UCSD-AML1 (cell line): ENCODE data around the gene CLEC4M.
"Not testable (repeated sequence)": the region's sequence is repeated elsewhere in the genome, so short reads cannot be mapped to it uniquely, and the experiment has no call there.

Experiments used
- DNase-seq: peaks from one replicate; lab custom pipeline; 2025; ENCODE audit not compliant: unreplicated experiment; lab: John Stamatoyannopoulos, UW

Gene CLEC4M

DNA sequence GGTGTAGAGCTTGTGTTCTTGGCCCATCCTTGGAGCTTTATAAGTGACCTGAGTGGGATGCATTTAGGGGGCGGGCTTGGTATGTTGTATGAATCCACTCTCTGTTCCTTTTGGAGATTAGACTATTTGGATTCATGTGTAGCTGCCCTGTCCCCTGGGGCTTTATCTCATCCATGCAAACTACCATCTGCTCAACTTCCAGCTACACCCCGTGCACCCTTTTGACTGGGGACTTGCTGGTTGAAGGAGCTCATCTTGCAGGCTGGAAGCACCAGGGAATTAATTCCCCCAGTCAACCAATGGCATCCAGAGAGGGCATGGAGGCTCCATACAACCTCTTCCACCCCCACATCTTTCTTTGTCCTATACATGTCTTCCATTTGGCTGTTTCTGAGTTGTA lies 6.1 kb downstream of the CLEC4M start:
- no peak for DNase-seq

DNA sequence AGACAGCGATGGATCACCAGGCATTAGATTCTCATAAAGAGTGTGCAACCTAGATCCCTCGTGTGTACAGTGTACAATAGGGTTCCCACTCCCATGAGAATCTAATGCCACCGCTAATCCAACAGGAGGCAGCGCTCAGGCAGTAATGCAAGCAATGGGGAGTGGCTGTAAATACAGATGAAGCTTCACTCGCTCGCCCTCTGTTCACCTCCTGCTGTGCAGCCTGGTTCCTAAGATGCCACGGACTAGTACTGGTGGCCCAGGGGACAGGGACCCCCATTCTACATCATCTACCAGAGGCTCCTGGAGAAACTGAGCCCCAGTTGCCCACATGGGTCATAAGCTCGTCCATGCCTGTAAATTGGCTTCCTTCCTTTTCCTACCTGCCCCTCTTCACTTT lies 8.0 kb downstream of the CLEC4M start:
- no peak for DNase-seq

DNA sequence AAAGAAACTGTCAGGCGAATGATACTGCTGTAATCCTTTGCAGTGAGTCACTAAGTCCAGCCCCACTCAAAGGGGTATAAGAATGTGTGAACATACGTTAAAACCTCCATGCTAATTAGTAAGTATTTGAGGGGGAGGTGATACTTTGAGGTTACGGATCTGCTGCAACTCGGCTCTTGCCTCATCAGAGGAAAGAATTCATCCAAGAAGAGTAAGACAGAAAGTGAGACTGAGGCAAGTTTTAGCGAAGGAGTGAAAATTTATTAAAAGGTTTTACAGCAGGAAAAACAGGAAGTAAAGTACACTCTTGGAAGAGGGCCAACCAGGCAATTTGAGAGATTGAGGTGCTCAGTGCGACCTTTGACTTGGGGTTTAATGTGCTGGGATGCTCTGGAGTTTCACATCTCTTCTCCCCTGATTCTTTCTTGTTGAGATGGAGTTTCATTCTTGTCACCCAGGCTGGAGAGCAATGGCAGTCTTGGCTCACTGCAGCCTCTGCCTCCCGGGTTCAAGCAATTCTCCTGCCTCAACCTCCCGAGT lies 9.8 kb downstream of the CLEC4M start:
- DNase-seq: no peak

DNA sequence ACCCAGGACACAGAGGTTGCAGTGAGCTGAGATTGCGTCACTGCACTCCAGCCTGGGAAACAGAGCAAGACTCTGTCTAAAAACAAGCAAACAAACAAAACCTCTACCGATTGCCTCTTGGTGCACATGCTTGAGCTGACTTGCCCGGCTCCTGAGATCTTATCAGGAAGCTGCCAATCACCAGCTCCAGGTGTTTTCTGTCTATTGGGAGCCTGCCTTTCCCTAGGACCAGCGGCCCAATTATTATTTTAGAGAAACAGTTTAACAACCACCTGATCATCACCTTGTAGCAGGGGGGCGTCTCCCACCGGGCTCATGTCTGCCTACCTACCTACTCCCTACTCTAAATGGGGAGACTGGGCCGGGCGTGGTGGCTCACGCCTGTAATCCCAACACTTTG lies 10.8 kb downstream of the CLEC4M start:
- DNase-seq: no peak

DNA sequence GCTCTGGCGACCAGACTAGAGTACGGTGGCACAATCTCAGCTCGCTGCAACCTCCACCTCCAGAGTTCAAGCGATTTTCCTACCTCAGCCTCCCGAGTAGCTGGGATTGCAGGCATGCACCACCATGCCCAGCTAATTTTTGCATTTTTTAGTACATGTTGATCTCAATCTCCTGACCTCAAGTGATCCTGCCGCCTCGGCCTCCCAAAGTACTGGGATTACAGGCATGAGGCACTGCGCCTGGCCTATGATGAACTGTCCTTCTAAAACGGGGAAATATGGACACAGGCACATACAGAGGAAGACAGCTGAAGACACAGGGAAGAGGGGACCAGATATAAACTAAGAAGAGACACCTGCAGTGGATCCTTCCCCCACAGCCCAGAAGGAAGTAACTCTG lies 12.7 kb downstream of the CLEC4M start:
- no peak for DNase-seq

DNA sequence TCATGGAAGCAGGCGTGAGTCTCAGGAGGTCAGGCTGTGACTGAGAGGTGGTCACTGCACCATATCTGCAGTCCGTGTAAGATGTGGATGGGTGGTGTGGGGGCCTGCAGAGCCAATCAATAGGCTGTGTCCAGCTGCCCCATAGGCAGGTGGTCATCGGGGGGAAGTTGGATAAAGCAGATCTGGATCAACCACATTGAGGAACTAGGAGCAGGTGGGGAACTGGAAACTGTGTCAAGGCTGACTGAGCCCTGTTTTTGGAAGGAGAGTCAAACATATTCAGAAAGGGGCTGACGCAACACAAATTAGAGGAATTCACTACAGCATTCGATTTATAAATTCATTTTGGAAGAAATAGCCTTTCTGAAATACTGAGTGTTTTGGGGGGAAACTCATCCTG lies 15.0 kb downstream of the CLEC4M start:
- DNase-seq: no peak

DNA sequence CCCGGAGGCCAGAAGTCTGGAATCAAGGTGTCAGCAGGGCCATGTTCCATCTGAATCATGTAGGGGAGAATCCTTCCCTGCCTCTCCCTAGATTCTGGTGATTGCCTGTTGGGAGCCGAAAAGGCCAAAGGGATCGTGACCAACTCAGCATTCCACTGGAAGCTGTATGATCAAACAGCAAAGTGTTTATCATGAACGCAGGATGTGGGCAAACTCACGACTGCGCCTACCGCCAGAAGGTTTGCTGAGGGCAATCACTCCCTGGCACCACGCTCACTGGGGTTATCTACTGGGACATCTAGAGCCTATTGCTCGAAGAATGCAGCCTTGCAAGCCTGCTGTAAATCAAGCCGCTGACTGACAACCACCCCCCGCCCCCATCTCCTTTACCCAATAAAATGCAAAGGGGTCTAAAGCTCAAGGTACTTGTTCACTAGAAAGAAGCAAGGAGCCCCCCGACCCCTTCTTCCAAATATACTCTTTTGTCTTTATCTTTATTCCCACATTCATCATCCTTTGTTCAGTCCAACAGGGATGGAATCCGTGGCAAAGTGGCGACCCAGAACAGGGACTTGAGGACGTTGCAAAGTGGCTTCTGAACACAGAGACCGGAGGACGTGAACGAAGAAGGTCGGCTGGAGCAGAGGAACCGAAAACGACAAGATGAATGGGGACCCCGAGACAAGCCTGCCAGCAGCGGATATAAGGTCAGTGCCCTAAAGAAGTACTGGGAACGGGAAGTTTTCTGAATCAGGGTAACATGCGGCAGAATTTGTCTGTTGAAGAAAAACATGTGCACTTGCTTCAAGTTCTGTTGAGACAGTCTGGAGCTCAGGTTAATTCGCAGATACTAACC lies 16.8 kb downstream of the CLEC4M start:
- no peak for DNase-seq

DNA sequence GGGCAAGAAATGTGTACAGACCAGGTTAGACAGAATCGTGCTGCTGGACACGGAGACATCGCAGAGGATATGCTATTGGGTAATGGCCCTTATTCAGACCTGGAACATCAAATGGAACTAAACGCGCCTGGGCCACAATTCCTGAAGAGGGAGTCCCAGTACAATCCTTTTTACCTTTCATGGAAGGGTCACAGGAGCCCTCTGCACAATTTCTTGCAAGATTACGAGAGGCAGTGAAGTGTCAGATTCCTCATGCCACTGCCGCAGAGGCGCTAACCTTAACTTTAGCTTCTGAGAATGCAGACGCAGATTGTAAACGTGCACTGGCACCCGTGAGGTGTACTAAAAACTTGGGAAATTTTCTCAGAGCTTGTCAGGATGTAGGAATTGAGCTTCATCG lies 18.1 kb downstream of the CLEC4M start:
- no peak for DNase-seq

DNA sequence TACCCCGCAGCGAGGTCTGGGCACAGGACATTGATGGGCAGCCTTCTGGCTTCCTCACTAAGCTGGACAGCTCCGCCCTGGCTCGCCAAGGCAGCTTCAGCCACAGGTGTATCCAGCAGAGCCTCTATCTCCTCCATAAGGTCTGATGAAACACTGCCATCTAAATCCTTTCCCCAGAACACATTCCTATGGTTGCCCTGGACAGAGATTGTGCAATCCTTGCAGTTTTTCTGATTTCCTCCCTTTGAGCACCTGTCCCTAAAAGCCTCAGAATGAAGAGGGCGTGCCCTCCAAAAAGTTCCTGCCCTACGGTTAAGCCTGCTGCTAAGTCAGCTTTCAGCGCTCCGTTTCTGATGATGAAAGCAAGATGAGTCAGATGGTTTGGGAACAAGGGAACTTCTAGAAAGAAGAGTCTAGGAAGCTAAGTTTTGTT lies 21.0 kb downstream of the CLEC4M start:
- DNase-seq: no peak

DNA sequence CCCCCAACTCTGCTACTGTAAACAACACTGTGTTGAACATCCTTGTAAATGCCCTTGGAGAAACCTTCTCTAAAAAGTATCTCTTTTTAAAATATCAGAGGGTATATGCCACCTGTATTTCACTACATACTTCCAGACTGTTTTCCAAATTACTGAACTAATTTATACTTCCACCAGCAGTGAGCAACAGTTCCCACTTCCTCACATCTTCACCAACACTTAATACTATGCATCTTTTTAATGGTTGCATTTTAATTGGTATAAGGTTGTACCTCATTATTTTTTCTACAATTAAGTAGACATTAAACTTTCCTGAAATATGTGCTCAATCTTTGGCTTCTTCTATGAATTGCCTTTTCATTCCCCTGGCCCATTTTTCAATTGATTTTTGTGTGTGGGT lies 21.8 kb downstream of the CLEC4M start:
- DNase-seq: no peak

DNA sequence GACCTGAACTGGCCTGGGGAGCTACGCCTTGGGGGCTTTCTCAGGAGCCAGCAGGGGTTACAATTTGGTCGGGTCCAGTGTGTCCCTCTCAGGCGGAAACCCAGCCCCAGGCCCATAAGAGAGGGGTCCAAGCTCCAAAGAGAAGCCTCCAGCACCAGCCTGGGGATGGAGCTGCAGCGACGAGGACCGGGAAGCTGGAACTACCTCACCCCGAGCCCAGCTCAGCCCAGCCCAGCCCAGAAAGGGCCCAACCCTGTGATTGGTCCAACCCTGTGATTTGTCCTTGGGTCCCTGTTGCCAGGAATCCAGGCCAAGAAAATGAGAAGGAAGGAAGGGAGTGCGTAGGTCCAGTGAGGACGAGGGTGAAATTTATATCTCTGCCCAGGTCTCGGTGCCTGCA lies 24.1 kb downstream of the CLEC4M start:
- DNase-seq: no peak

DNA sequence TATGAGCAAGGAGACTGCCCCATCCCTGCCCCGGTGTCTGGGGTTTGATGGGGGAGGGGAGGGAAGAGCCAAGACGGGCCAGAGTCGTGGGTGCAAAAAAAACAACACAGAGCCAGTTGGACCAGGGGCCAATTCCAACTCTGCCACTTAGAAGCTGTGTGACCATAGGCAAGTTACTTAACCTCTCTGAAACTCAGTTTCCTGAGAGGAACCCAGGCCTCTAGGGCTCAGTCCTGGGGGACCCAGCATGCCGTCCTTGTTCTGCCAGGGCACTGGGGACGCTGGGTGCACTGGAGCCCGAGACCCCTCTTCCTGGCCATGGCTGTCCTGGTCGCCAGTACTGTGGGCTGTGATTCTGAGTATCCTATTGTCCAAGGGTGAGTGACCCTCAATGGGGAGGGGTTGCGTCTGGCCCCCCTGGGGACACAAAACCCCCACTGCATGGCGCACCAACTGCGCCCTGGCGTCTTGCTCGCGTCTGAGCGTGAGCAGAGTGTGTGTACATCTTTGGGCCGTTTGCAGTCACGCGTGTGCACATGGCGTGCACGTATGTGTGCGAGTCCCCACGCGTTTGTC lies 24.6 kb downstream of the CLEC4M start:
- no peak for DNase-seq

DNA sequence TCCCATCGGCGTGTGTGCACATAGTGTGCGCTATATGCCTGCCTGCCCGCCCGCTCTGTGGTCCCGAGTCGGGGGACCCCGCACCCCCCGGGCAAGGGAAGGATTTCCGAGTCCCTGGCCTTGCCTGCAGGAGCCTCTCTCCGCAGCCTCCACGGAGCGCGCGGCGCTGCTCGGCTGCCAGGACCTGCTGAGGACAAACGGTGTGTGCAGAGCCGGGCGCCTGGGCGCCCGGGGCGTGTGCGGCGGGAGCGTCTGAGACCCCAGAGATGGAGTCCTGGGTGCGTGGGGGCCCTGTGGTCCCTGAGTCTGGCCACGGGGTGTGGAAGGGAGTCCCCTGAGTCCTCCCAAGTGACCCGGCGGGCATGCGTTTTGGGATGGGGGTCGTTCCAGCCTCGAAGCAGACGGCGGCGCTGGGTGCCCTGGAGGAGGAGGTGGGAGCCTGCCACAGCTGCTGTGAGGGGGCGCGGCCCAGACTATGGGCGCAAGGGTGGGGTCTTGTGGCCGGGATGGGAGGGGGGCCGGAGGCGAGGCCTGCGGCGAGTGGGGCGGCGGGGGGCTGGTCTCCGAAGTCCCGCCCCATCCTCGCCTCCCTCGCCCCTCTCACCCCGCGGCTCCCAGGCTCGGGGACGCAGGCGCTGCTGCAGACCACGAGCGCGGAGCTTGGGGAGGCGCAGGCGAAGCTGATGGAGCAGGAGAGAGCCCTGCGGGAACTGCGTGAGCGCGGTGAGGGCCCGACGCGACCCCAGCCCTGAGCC lies 25.3 kb downstream of the CLEC4M start:
- no peak for DNase-seq

DNA sequence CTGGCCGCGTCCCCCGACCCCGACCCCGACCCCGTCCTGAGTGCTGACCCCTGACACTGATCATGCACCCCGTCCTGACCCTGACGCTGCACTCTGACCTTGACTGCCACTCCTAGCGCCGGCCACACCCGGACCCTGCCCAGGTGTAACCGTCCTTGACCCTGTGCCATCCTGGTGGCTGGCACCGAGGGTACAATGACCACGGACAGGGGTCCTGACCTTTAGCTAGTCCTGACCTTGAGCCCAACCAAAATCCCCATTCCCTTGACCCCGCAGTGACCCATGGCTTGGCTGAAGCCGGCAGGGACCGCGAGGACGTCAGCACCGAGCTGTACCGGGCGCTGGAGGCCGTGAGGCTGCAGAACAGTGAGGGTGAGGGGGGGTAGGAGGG lies 25.9 kb downstream of the CLEC4M start:
- DNase-seq: no peak

DNA sequence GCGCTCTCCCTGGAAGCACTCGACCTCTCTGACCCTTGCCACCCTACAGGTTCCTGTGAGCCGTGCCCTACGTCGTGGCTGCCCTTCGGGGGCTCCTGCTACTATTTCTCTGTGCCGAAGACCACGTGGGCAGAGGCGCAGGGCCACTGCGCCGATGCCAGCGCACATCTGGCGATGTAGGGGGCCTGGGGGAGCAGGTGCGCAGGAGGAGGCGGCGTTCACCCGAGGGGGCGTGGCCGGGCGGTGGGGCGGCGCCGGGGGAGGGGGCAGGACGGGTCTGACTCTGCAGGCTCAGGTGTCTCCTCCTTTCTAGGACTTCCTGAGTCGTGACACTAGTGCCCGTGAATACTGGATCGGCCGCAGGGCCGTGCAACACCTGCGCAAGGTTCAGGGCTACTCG lies 26.4 kb downstream of the CLEC4M start:
- no peak for DNase-seq

DNA sequence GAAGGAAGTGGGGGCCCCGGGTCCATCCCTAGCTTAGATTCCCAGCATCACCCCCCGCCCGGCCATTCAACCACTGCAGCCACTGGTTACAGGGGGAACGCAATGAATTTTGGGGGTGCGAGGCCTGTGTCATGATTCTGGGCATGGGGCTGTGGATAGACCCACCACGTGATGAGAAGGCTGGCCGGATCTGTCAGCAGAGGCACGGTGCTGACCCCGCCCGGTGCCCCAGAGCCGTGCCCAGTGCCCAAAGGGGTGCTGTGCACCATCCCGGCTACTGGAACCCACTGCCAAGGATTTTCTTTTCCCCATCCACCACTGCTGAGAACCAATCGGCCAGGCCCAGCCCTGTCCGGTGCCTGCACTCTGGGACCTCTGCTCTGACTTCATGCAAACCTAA lies 27.4 kb downstream of the CLEC4M start:
- no peak for DNase-seq

DNA sequence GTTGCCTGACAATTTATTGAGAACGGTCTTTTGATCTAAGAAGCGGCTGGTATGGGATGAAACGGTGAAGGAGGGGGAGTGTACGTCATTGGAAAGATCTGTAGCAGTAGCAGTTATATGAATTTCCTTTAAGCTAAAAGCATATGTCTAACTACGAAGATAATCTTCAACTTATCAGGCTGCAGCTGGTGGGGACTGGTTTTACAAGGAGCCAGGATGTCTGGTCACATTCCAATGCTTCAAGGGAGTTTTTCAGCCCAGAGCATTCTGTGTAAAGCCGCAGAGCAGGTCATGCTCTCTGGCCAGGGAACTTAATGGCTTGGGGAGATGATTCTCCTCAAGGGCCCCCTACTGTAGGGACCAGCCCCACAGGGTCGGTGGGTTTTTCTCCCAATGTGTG lies 29.2 kb downstream of the CLEC4M start:
- no peak for DNase-seq

DNA sequence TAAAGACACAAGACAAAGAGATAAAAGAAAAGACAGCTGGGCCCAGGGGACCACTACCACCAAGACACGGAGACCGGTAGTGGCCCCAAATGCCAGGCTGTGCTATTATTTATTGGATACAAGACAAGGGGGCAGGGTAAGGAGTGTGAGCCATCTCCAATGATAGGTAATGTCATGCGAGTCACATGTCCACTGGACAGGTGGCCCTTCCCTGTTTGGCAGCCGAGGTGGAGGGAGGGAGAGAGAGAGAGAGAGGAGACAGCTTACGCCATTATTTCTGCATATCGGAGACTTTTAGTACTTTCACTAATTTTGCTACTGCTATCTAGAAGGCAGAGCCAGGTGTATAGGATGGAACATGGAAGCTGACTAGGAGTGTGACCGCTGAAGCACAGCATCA lies 29.7 kb downstream of the CLEC4M start:
- not testable (repeated sequence) for DNase-seq

DNA sequence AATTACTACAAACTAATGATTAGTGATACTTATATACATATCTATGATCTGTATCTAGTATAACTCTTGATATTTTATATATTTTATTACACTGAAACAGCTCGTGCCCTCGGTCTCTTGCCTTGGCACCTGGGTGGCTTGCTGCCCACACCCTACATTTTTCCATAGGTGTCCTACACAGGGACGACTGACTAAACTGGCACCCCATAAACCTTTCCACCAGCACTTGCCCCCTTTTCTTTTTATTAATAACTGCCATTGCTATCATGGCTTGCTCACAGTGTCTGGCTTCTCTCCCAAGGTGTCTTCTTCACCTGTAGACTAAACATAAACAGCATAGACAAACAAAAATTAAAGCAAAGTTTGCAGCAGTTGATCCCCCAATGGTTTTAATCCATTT lies 30.4 kb downstream of the CLEC4M start:
- DNase-seq: no peak

DNA sequence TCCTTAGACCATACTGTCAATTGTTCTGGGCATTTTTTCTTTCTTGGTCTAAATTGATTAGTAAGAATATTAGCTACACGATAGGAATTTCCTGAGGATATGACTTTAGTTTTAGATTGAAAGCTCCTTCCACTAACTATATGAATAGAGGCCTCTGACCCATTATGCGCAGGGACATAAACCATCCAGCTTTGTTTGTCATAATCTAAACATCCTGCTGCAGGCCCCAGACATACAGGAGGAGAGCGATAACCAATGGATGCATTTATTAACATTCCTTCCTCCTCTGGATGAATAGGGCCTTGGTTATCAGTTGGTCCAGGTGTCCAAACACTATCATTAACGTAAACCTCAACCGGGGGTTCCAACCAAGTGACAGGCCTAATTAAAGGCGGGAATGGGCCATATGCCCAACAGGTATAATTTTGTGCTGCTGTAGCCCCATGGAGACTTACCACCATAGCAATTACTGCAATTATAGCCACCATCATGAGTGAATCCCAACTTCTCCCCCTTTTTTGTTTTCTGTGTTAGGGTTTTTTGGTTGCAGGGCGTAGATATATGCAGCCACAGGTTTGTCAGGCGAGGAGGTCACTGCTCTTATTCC lies 32.6 kb downstream of the CLEC4M start:
- no peak for DNase-seq

DNA sequence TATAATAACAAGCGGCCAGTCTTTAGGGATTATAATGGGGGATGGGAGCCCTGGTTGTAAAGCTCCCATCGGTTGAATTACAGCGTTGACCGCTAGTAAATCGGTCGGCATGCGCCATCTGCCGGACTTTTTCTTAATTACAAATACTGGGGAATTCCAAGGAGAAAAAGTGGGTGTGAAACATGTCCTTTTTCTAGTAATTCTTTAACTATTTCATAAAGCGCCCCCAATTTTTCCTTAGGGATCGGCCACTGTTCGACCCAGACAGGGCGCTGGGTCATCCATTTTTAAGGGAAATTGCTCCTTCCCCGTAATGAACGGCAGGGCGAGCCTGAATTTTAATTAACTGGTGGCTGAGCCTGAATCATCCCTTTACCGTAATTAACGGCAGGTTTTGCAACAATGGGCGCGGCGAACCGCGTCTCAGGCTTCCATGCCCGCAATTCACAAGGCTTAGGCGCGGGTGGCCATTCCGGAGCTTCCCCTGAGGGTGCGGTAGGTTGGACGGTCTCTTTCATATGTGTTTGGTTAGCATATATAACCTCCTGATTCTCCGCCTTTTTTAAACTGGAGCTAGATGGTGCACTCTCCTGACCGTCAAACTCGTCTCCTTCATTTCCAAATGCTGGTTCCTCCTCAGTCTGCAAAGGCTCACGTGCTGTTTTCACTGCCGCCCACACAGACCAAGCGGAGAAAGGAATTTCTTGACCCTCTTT lies 36.8 kb downstream of the CLEC4M start:
- DNase-seq: peak; percentile 61
